Activated T-cell treated with anti-CD3 and anti-CD28 coated beads, Interleukin-2, amount 50 U/mL, for 48 hours (primary cell): ENCODE measurements around the gene AFDN.
"Not testable (repeated sequence)": the region's sequence is repeated elsewhere in the genome, so short reads cannot be mapped to it uniquely, and the experiment has no call there.

Source experiments
- DNase-seq, 2 experiments: peaks; one replicate each; pipeline ENCODE4 v3.0.0-alpha.2; 2020

The AFDN gene

DNA sequence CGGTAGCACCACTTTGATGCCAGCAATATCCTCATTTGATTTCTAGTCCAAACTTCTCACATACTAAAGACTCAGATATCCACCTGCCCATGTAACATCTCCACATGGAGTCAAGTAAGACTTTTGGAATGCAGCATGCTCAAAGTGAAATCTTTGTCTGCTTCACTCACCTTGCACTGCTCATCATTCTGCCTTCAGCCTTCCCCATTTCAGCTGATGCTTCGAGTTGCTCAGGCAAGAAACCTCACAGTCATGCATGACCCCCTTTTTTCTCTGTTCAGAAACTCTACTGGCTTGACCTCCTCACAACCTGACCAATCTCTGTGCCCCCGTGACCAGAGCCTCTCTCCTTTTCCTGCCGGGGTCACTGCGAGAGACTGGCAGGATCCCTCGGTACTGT is 129.8 kb downstream of the AFDN start:
- DNase-seq = no peak

GRCh38 chr6:167956983-167957492 is 130.3 kb downstream of the AFDN start:
- DNase-seq = no peak

- no peak for DNase-seq
Measured at GRCh38 chr6:167957626-167958025, 130.9 kb downstream of the AFDN start.

GRCh38 chr6:167960579-167960978 is 133.9 kb downstream of the AFDN start:
- no peak for DNase-seq

DNA sequence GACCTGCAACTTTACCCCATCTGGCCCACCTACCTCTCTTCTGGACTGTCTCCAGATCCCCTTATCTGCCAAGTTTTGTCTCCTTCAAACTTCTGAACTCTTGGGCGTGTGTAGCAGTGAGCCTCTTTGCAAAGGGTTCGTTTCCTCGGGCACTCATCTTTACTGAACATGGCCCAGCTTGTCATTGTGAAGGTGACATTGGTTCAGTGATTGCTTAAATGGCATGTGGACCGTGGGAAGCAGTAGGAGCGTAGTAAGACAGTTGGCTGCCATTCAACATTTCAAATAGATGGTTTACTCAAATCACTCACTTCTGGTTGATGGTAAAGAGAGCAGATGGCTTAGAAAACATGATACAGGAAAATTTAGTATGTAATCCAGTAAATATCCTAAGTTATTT is 136.0 kb downstream of the AFDN start:
- no peak for DNase-seq

DNA sequence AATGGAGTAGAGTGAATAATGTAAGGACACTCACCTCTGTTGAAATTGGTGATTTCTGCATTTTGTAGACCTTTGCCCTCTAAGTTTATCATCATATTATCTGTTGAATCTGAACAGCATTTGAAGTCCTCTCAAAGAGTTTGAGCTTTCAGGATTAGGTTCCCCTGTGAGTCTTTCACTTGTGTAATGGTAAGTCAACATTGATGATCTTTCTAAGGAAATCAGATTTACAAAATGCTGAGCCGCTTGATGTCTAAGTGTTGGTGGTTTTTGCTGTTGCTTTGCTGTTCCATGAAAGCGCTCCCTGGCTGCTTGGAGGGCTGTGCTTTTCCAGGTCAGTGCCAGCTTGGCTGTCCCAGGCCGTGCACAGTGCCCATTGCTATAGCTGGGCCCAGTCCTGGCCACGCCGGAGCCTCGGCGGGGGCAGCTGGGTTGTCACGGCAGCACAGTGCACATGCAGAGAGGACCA is 136.9 kb downstream of the AFDN start:
- DNase-seq = no peak

GRCh38 chr6:167965592-167966539 is 139.2 kb downstream of the AFDN start:
- DNase-seq = no peak

- DNase-seq = no peak
Measured at GRCh38 chr6:167966540-167966905, 139.8 kb downstream of the AFDN start.

DNA sequence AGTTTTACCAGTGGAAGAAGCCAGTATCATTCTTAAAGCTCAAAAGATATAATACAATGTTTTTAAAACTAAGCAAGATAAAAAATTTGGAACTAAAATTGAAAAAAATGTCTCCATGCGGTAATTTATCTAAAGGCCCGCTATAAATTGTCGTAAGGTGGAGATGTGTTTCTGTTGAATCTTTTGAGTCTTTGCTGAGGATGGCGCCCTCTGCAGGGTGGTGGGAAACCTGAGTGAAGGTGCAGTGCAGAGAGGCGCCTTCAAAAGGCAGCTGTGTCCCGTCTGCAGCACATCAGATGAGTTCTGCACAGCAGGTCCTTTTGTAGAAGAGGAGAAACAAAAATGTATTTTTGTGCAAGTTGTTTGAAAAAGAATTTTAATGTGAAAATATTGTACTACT is 141.4 kb downstream of the AFDN start:
- peak; percentile 48 to 58 for DNase-seq

DNA sequence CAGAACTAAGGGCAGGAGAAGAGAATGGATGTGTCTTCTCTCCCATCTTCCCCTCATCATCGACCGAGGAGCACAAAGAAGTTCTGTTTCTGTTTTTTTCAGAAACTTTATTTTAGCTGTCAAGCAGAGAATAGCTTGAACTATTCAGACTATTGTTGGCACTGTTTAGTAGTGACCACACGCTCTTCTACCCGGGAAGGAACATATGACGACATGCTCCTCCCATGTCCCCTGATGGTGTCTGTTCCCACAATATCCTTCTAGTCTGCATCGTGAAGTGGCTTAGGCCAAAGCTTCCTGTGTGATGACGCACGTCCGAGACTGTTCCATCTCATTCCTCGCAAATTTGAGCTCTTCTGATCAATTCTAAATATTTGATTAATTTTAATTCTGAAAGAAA is 143.5 kb downstream of the AFDN start:
- no peak for DNase-seq

GRCh38 chr6:167972193-167972592 is 145.5 kb downstream of the AFDN start:
- DNase-seq = no peak

DNA sequence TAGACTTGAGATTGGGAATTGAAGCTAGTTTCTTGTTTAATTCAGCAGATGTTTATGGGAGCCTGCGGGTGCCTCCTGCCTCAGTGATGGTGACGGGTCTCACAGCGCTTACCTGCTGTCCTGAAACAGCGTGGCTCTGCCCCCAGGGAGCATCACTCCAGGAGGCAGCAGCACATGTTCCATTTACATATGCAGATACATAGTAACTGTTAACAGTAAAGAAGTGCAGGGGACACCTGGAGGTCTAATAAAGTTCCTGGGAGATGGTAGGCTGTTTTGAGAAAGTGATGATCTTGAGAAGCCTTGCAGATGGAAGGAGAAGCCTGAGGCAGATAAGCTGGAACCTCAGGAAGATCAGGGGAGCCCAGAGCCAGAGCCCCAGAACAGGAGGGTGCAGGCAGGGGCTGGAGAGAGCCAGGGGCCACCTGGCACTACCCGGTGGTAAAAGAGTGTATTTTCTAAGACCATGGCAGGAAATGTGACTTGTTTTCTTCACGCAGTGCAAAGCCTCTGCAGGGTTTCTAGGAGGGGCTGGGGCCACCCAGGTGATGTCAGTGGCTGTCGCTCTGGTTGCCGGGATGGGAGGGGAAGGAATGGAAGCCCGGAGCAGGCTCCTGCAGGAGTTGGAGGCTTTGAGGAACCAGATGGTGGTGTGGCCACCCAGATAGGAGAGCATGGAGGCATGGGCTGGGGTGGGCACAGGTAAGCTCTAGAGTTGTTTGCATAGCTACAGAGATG is 146.6 kb downstream of the AFDN start:
- DNase-seq = no peak

- DNase-seq = no peak
Measured at GRCh38 chr6:167974640-167975344, 148.1 kb downstream of the AFDN start.

DNA sequence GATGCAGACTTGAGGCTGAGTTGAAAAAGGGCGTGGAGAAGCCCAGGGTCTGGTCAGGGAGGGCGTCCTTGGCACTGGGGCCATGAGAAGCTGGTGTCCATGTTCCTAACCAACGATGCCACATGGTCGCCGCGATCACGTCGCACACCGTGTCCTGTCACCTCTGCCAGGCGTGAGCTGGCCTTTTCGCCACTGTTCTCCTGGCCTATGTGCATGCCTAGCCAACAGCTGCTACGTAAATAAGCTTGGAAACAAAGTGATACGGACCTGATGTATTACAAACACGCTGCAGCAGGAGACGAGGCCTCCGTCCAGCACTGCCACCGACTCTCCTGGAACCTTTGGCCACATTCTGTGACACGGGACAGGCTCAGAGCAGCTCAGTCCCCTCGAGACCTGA is 148.7 kb downstream of the AFDN start:
- DNase-seq = no peak

DNA sequence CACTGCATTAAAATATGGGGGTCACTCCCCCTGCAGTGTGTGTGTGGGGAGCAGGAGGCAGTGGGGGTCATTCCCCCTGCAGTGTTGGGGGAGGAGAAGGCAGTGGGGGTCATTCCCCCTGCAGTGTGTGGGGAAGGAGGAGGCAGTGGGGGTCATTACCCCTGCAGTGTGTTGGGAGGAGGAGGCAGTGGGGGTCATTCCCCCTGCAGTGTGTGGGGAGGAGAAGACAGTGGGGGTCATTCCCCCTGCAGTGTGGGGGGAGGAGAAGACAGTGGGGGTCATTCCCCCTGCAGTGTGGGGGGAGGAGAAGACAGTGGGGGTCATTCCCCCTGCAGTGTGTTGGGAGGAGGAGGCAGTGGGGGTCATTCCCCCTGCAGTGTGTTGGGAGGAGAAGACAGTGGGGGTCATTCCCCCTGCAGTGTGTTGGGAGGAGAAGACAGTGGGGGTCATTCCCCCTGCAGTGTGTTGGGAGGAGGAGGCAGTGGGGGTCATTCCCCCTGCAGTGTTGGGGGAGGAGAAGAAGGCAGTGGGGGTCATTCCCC is 149.5 kb downstream of the AFDN start:
- DNase-seq = not testable (repeated sequence)

GRCh38 chr6:167976708-167977107 is 150.0 kb downstream of the AFDN start:
- DNase-seq = no peak

- DNase-seq = no peak
Measured at GRCh38 chr6:167977717-167978467, 151.2 kb downstream of the AFDN start.

- no peak for DNase-seq
Measured at GRCh38 chr6:167978607-167979006, 151.9 kb downstream of the AFDN start.

DNA sequence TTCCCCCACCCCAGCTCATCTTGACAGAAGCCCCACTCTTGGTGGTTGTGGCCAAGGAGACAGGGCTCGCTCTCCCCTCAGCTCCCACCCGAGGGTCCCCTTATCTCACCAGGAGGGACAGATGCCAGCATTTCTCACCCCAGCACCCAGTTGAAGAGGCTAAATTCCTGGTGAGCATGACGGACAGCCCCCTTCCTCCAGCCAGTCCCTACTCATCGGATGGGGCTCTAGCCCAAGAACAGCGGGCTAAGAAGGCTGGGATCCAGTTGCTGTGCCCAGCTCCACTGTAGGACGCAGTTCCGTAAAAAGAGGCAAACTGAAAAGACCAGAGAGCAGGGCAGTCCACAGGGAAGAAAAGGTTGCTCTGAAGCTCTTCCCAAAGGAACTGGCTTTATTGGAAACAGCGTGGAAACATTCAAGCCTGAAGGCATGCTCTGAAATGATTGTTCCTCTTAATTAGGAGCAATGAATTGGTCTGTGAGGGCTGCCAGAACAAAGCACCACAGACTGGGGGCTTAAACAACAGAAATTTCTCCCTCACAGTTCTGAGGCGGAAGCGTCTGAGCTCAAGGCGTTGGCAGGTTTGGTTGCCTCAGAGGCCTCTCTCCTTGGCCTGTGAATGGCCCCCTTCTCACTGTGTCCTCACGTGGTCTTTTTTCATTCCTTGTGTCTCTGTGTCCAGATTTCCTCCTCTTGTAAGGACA is 152.9 kb downstream of the AFDN start:
- no peak for DNase-seq

GRCh38 chr6:167980911-167981580 is 154.3 kb downstream of the AFDN start:
- no peak for DNase-seq

- no peak for DNase-seq
Measured at GRCh38 chr6:167981916-167982462, 155.3 kb downstream of the AFDN start.
